ENCODE measurements around the gene TSNAX.

Gene TSNAX

DNA sequence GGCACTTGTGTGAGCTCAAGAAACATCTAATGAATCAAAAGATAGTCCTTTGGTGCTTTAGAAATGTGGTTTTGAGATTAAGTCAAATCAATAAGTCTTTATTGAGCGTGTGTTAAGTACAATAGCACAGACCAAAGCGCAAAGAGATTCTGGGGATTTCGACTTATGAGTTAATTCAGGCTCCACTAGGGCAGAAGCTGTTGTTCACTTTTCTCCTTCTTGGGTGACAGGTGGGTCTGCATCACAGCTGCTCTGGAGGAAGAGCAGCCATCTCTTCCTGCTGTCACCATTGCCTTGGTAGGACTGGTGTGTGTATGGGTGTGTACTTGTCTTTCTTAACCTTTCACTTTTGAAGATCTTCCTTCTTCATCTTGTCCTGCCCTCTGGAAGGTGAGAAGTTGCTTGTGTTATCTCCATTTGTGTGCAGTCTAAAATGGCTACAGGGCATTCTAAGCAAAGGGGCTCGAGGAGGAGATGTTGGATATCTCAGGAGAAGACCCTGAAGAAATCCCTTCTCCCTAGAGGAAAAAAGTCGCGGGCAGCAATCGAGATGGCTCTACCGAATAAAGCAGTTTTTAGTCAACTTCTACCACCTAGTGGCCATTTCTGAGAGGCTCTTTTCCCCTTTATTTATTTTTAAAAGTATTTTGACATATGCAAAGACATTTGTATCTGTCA, 75.3 kb downstream of the TSNAX start:
- peak; percentile 64 for FAIRE-seq

DNA sequence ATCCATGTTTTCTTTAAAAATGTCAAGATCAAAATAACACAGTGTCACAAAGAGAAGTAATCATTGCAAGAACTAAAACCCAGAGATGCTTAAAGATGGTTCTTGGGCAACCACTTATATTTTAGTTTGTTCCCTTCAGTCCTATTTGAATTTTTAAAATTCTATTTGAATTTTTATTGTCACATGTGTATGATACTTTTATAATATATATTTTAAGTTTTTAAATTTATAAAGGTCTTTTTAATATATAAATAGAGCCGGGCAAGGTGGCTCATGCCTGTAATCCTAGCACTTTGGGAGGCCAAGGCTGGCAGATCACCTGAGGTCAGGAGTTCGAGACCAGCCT, 75.8 kb downstream of the TSNAX start:
- FAIRE-seq, result no peak

DNA sequence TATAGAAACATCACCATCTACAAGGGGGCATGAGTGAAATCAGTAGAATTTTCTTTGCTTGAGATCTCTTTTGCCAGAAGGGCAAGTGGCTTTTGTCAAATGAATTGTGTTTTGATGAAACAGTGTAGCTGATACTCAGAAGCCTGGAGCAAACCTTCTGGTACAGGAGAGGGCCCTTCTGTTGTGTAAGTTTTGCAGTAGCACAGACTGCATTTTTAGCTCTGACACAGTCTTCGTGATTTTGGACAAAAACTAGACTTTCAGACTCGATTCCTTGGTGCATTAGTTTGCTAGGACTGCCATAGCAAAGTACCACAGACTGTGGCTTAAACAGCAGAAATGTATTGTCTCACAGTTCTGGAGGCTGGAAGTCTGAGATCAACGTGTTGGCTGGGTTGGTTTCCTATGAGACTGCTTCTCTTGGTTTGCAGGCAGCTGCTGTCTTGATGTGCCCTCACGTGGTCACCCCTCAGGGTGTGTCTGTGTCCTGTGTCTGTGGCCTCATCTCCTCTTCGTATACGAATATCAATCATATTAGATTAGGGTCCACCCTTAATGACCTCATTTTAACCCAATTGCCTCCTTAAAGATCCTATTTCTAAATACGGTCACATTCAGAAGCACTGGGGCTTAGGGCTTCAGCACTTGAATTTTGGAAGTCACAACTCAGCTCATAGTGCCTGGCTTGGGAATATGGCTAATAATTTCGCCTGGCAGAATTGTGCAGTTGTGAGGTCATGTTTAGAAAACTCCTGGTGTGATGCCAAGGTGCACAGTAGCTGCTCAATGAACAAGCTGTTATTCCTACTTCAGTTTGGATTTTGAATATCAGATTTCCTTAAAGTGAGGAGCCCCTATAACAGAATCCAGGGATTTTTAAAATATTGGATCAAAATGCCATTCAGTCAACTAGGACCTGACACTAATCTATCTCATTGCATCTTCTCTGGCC, 77.0 kb downstream of the TSNAX start:
- FAIRE-seq, result no peak

DNA sequence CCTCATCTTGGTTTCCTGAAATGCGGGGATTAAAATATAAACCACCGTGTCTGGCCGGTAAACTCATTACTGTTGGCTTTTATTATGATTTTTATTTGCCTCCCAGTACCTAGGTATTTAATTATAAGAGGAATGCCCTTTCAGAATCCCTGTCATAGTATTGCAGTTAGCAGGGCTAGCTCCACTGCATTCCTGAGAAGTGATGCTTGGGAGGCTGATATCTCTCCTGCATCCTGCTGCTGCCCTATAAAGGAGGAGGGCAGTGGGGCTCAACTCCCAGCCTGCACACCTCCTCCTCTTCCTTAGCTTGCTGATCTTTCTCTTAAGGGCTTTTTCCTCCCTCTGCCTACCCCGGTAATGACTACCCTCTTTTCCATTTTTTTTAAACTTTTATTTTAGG, 78.2 kb downstream of the TSNAX start:
- FAIRE-seq, result no peak

DNA sequence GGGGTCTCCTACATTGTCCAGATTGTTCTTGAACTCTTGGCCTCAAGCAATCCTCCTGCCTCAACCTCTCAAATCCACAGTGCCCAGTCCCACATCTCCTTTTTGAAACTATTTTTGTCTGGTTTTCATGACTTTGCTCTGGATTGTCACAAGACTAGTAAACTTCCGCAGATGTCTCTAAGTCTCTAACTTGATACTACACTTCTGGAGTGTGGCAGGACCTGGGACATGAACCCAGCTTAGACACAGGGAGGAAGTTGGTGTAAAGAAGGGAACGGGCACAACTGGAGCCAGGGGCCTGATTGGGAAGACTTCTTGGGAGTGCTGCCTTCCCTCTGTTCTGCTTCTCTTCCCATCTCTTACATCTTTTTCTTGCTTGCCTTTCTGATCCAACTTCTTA, 81.9 kb downstream of the TSNAX start:
- no peak for FAIRE-seq

DNA sequence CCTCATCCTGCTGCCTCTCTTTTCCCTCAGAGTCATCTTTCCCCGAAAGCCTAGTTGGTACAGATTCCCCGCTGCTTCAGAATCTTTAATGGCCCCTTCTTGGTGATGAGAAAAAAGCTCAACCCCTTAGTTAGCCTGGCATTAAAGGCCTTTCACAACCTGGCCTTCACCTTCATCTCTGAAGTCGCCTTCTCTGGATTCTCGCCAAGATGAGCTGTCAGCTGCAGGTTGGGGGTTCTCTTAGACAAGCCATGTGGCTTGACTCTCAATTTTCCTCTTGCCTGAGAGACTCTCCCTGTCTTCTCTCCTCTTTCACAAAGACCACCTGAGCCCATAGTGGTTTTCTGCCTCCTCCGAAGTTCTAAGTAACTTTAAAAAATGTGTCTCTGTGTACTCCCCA, 82.6 kb downstream of the TSNAX start:
- no peak for FAIRE-seq

DNA sequence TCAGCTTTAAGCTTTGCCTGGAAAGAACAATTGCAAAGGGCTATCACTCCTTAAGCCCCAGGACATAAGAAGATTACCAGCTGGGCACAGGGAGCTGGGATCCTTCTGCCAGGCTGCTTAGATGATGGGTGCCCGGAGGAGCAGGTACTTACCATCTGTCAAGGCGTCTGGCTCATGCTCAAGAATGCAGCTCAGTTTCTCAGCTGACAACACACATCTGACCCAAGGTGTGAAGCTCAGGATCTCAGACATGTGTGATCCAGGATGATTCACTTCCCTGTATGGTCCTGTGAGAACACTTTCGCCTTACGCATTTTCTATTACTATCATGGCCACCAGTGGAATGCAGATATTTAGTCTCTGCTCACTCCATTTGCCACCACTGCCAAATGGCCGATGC, 83.4 kb downstream of the TSNAX start:
- FAIRE-seq, result no peak

DNA sequence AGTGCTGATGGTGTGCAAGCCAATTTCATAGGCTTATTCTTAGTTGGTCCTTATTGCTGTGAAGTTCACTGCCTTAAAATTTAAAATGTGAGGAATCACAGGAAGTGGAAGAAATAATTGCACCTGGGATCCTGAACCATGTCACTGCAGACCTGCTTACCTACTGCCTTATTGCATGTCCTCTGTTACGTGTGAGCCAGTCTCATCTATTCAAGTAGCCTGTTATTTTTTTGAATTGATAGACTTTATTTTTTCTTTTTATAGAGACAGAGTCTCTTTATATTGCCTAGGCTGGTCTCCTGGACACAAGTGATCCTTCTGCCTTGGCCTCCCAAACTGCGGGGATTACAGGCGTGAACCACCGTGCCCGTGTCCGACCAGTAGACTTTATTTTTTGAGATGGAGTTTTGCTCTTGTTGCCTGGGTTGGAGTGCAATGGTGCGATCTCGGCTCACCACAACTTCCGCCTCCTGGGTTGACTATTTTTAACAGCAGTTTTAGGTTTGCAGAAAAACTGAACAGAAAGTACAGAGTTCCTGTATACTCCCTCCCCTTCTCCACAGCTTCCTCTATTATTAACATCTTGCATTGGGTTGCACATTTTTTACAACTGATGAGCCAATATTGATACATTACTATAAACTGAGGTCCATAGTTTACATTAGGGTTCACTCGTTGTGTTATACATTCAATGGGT, 84.1 kb downstream of the TSNAX start:
- no peak for FAIRE-seq

DNA sequence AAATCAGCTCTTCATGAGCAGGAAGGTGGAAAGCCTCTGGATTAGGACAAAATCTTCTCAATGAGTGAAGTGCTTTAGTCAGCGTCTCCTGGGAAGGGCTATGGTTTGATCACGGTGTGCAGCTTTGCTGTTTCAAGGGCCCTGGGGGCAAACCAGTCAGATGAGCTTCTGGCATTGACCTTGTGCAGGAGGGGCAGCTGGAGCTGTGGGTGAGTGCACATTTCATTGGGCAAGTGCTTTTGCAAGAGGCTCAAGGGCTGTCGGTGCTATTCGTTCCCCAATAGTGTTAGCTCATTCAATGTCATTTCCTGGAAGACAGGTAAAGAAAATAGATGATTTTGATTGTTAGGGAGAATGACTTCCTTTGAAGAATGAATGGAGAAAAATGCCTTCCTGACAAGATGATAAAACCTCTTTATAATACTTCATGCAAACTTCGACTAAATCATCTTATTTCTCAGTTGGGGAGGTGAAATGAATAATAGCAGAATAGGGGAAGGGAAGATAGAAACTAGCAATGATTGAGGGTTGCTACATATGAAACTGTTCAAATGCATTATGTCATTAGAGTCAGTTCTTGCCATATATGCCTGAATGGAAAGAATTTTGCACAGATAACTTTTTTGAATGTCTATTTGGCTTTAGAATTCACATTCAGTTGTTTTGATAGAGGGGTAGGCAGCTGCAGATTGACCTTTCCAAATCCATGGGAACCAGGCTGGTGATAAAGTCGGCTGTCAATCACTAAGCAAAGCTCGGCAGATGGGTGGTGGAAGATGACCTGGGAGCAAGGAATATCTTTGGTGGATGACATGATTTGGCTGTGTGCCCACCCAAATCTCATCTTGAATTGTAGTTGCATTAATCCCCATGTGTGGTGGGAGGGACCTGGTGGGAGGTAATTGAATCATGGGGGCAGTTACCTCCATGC, 85.2 kb downstream of the TSNAX start:
- FAIRE-seq, result no peak
